K562 (cell line): Measurements from ENCODE around the gene ADARB2. TPM values are rescaled to one million over a fixed set of nuclear protein-coding genes. Genes with fewer than 3 reads are reported as not detected.

Experiments used
- ATAC-seq: fragments of 200-7000 bp; cut with Tn5 transposase; 3 replicates; pipeline ENCODE4 v1.9.1; 2020; ENCODE audit warnings: moderate library complexity
- BruUV-seq: library from RNA; stranded (reverse); fragments of 400-500 nt; replicated peaks from 2 replicates; lab custom pipeline; 2021; lab: Mats Ljungman, UMichigan
- CTCF ChIA-PET: fragments of 300-600 bp; formaldehyde crosslinking; extraction: SDS; loops from one replicate; lab custom pipeline; 2021; ENCODE audit warnings: low intra/inter-chr PET ratio; lab: Yijun Ruan, JAX
- POLR2A ChIA-PET: fragments of 300-600, 350-650 bp; sonication (Branson Sonifier 250); formaldehyde crosslinking; extraction: SDS; loops from one replicate; lab custom pipeline; 2021; ENCODE audit warnings: antibody characterized with exemption, inconsistent platforms; lab: Yijun Ruan, JAX
- DNase-seq, 4 experiments: peaks; one replicate each; pipeline versions ENCODE4 v3.0.0 to v3.0.0-alpha.2; 2011 to 2018; ENCODE audit warnings: low spot score in 3 of 4, mixed read lengths in 3 of 4; ENCODE audit errors: extremely low read depth in 1 of 4
- FAIRE-seq: peaks from 2 replicates; lab custom pipeline; 2011; peaks lifted over from hg19 to GRCh38; lab: Jason Lieb, UNC
- H2AFZ ChIP-seq: 2 replicates; pipeline ENCODE4 v1.6.0; 2011; ENCODE audit warnings: low read depth, low read length, control low read depth, inconsistent platforms
- H3K27ac ChIP-seq: fragments of 200-600 bp; 3 replicates; pipeline ENCODE4 v1.8.0; 2011; ENCODE audit warnings: low read depth, mild to moderate bottlenecking, control low read depth, inconsistent platforms, low read length, moderate library complexity, mixed read lengths; ENCODE audit errors: extremely low read depth
- H3K27me3 ChIP-seq, 2 experiments: fragments of 300-600 bp in 1 of 2; 2 replicates in 1 of 2; 3 replicates in 1 of 2; pipeline versions ENCODE4 v1.6.0 to v1.8.0; 2011; ENCODE audit warnings: inconsistent platforms in 2 of 2, low read length in 2 of 2, mild to moderate bottlenecking in 1 of 2, mixed read lengths in 1 of 2, moderate library complexity in 1 of 2; ENCODE audit not compliant: control insufficient read depth in 2 of 2, insufficient read depth in 2 of 2
- H3K36me3 ChIP-seq: fragments of 300-600 bp; 3 replicates; pipeline ENCODE4 v1.8.0; 2011; ENCODE audit warnings: mild to moderate bottlenecking, low read length, inconsistent platforms; ENCODE audit not compliant: control insufficient read depth, insufficient read depth
- H3K4me1 ChIP-seq, 2 experiments: fragments of 200-600 bp in 1 of 2; replicated peaks in 1 of 2; 2 replicates in 1 of 2; 3 replicates in 1 of 2; pipeline versions ENCODE4 v1.5.1 to v1.8.0; 2011; ENCODE audit warnings: inconsistent platforms in 2 of 2, low read length in 2 of 2, mild to moderate bottlenecking in 1 of 2, mixed read lengths in 1 of 2, moderate library complexity in 1 of 2; ENCODE audit not compliant: control insufficient read depth in 2 of 2, insufficient read depth in 2 of 2
- H3K4me2 ChIP-seq: 2 replicates; pipeline ENCODE4 v1.6.1; 2011; ENCODE audit warnings: low read length, control low read depth, inconsistent platforms, mixed read lengths; ENCODE audit not compliant: insufficient read depth
- H3K4me3 ChIP-seq: fragments of 200-600 bp; sonication (generic), shearing (Covaris generic); 2 replicates; pipeline ENCODE4 v1.5.1; 2016; ENCODE audit warnings: control low read depth, inconsistent platforms
- H3K79me2 ChIP-seq: fragments of 200-600 bp; 3 replicates; pipeline ENCODE4 v1.8.0; 2011; ENCODE audit warnings: low read length, inconsistent platforms; ENCODE audit not compliant: control insufficient read depth, insufficient read depth
- H3K9ac ChIP-seq, 2 experiments: 2 replicates each; pipeline versions ENCODE4 v1.6.0 to v1.6.1; 2011; ENCODE audit warnings: low read depth in 2 of 2, low read length in 2 of 2, control low read depth in 1 of 2, inconsistent platforms in 1 of 2, mild to moderate bottlenecking in 1 of 2, mixed read lengths in 1 of 2; ENCODE audit not compliant: insufficient read depth in 1 of 2
- H3K9me1 ChIP-seq: one replicate; pipeline ENCODE4 v1.6.0; 2011; ENCODE audit warnings: inconsistent platforms, mild to moderate bottlenecking, low read length, moderate library complexity; ENCODE audit not compliant: control insufficient read depth, insufficient read depth
- H3K9me3 ChIP-seq: replicated peaks from 2 replicates; pipeline ENCODE4 v1.5.1; 2011; ENCODE audit warnings: low read depth, low read length, inconsistent platforms; ENCODE audit not compliant: control insufficient read depth, insufficient read depth
- H4K20me1 ChIP-seq: replicated peaks from 2 replicates; pipeline ENCODE4 v1.6.1; 2011; ENCODE audit warnings: low read length, inconsistent platforms, mixed read lengths; ENCODE audit not compliant: control insufficient read depth, insufficient read depth
- CEBPB ChIP-seq: fragments of 450-650 bp; IDR thresholded peaks from 2 replicates; pipeline ENCODE4 v1.6.1; 2016; ENCODE audit warnings: missing genetic modification characterization, missing compliant biosample characterization
- SMAD4 ChIP-seq: fragments of 250-450 bp; sonication (Bioruptor Pico); conservative IDR thresholded peaks from 2 replicates; pipeline ENCODE4 v1.8.0; 2021; ENCODE audit warnings: inconsistent platforms, mild to moderate bottlenecking, moderate library complexity
- SMARCE1 ChIP-seq: fragments of 450-650 bp; IDR thresholded peaks from 2 replicates; pipeline ENCODE4 v1.7.1; 2016; ENCODE audit warnings: mild to moderate bottlenecking
- ZC3H8 ChIP-seq: fragments of 450-650 bp; IDR thresholded peaks from 2 replicates; pipeline ENCODE4 v1.6.1; 2017
- WGBS: fragments of 100-300 bp; shearing (Covaris generic); methylation state at CpG from one replicate; pipeline ENCODE4 v1.1.6; 2016; ENCODE audit warnings: low coverage, mixed read lengths; ENCODE audit not compliant: insufficient coverage; ENCODE audit errors: missing lambda C conversion rate; 5-methylcytosine and 5-hydroxymethylcytosine counted together
- in situ Hi-C: fragments of 300-500 bp; cut with MboI; formaldehyde crosslinking; loops from 4 replicates; pipeline ENCODE4 v1.15.0; 2018; ENCODE audit warnings: inconsistent platforms, mixed read lengths
- intact Hi-C: fragments of 100-400 bp; cut with micrococcal nuclease; formaldehyde crosslinking; loops from 2 replicates; pipeline ENCODE4 v1.14.2; 2022
- polyA plus RNA-seq, 8 experiments: library from polyadenylated mRNA; depleted of rRNA in 4 of 8; stranded (reverse) in 5 of 8; unstranded in 3 of 8; fragments of >200 nt; fragmentation: Nextera tagmentation in 2 of 8; fragmentation: Illumina TruSeq in 1 of 8; extraction: Ambion mirVana in 2 of 8; extraction: Trizol in 1 of 8; gene quantifications; 2 replicates each; pipeline versions ENCODE4 v1.2.1 to v1.2.3, GENCODE V29; 2011 to 2014; ENCODE audit warnings: inconsistent platforms in 1 of 8, missing spikeins in 1 of 8
- total RNA-seq, 7 experiments: library from RNA; depleted of rRNA in 6 of 7; stranded (reverse); fragments of >200 nt in 6 of 7; fragmentation: Illumina TruSeq in 2 of 7; extraction: Trizol in 2 of 7; gene quantifications; 2 replicates each; pipeline versions ENCODE4 v1.2.1 to v1.2.3, GENCODE V29; 2011 to 2021; ENCODE audit warnings: low replicate concordance in 1 of 7
- TF ChIP-seq, protein P1 (sequence below): fragments of 450-650 bp; formaldehyde crosslinking; IDR thresholded peaks from 2 replicates; pipeline ENCODE4 v1.4.0; 2020; ENCODE audit warnings: mild to moderate bottlenecking, mixed read lengths
- TF ChIP-seq, protein P2 (sequence below): sonication (generic); formaldehyde crosslinking; IDR thresholded peaks from 2 replicates; pipeline ENCODE4 v1.8.1; 2022; ENCODE audit warnings: missing genetic modification reagents

The ADARB2 gene
- total and polyA plus RNA-seq, 9 of the 15 experiments (the other 6 are each of a cell fraction or from before 2014, with no cell fraction given) = not detected

GRCh38 chr10:1766049-1766448, 28.7 kb upstream of the ADARB2 start:
- H3K27ac ChIP-seq = no peak overlapping the region
- no peak overlapping the region for H3K9ac ChIP-seq
- BruUV-seq = no TSS peak
- H3K9me1 ChIP-seq = no peaks in the 10 kb centered on the region
- in situ Hi-C loops = no loop called here
- no peak; the same call in 2 of the 3 replicates for ATAC-seq
- H3K27me3 ChIP-seq = peaks cover 7 to 10% of the 10 kb centered on the region in 2 experiments; a peak in 2 of 5 replicates
- FAIRE-seq = no peak
- H4K20me1 ChIP-seq = no peaks in the 10 kb centered on the region
- H3K4me2 ChIP-seq = no peak overlapping the region
- WGBS = 1% methylated on average over 10 of the region's 10 CpGs
- H3K4me1 ChIP-seq = no peaks in the 10 kb centered on the region
- POLR2A ChIA-PET = interaction anchor here (0.8 kb wide), 1 partner anchor 13 kb away, joined by 4 read pairs; no protein-coding TSS in a partner anchor
- H3K79me2 ChIP-seq = no peaks in the 10 kb centered on the region
- CTCF ChIA-PET = no interaction called here
- no peaks in the 10 kb centered on the region for H3K9me3 ChIP-seq
- DNase-seq = no peak
- H3K36me3 ChIP-seq = no peaks in the 10 kb centered on the region
- TF ChIP-seq ZC3H8 (no peak), SMARCE1 (no peak), CEBPB (no peak), SMAD4 (no peak)
- TF ChIP-seq, protein P1, sequence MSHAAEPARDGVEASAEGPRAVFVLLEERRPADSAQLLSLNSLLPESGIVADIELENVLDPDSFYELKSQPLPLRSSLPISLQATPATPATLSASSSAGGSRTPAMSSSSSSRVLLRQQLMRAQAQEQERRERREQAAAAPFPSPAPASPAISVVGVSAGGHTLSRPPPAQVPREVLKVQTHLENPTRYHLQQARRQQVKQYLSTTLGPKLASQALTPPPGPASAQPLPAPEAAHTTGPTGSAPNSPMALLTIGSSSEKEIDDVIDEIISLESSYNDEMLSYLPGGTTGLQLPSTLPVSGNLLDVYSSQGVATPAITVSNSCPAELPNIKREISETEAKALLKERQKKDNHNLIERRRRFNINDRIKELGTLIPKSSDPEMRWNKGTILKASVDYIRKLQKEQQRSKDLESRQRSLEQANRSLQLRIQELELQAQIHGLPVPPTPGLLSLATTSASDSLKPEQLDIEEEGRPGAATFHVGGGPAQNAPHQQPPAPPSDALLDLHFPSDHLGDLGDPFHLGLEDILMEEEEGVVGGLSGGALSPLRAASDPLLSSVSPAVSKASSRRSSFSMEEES (CRISPR knock-in tag) = no peak
- TF ChIP-seq, protein P2, sequence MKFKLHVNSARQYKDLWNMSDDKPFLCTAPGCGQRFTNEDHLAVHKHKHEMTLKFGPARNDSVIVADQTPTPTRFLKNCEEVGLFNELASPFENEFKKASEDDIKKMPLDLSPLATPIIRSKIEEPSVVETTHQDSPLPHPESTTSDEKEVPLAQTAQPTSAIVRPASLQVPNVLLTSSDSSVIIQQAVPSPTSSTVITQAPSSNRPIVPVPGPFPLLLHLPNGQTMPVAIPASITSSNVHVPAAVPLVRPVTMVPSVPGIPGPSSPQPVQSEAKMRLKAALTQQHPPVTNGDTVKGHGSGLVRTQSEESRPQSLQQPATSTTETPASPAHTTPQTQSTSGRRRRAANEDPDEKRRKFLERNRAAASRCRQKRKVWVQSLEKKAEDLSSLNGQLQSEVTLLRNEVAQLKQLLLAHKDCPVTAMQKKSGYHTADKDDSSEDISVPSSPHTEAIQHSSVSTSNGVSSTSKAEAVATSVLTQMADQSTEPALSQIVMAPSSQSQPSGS = no peak
- TF ChIP-seq, all 486 proteins: peak for 0
- H3K4me3 ChIP-seq = no peak overlapping the region
- no peak overlapping the region for H2AFZ ChIP-seq
- intact Hi-C loops = no loop called here
